ENCODE data around the gene OPRL1. TPM values are rescaled to one million over a fixed set of nuclear protein-coding genes. Genes with fewer than 3 reads are reported as not detected.

The OPRL1 gene
- total RNA-seq, 1 donor = 0.63 TPM

DNA sequence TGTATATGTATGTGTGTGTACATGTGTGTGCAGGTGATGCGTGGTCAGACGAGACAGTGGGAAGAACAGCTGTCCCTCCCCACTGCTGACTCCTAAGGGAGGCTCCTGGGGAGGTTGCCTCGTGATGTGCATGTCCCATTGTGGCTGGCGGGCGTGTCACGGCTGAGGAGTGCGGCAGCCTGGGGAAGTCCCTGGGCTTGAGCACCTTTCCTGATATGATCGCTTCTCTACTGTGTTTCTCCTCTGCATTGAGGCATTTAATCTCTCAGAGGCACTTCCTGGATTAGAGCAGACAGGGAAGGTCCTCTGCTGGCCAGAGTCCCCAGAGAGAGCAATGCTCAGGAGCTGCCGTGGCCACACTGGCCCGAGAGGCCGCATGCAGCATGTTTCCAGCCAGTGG, 16.0 kb downstream of the OPRL1 start:
- TF ChIP-seq, protein P1, sequence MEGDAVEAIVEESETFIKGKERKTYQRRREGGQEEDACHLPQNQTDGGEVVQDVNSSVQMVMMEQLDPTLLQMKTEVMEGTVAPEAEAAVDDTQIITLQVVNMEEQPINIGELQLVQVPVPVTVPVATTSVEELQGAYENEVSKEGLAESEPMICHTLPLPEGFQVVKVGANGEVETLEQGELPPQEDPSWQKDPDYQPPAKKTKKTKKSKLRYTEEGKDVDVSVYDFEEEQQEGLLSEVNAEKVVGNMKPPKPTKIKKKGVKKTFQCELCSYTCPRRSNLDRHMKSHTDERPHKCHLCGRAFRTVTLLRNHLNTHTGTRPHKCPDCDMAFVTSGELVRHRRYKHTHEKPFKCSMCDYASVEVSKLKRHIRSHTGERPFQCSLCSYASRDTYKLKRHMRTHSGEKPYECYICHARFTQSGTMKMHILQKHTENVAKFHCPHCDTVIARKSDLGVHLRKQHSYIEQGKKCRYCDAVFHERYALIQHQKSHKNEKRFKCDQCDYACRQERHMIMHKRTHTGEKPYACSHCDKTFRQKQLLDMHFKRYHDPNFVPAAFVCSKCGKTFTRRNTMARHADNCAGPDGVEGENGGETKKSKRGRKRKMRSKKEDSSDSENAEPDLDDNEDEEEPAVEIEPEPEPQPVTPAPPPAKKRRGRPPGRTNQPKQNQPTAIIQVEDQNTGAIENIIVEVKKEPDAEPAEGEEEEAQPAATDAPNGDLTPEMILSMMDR (IDR thresholded peaks at IDR 0.05; ENCODE audit: insufficient read depth, low read length) = no peak
- no peak overlapping the region for H3K4me3 ChIP-seq (ENCODE audit: low read depth, low read length)
- no peak for DNase-seq (ENCODE audit: low read depth)

DNA sequence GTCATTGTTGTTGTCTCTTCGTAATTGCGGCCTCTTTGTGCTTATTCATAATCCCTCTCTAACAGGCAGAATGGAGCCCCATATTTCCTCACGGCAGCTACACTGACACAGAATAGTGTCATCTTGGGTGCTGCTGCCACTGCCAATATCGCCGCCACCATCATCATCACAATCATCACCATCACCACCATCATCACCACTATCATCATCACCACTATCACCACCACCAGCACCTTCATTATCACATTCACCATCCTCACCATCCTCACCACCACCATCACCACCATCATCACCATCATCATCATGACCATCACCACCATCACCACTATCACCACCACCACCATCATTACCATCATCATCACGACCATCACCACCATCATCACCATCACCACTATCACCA, 16.7 kb downstream of the OPRL1 start:
- no peak overlapping the region for H3K4me3 ChIP-seq (ENCODE audit: low read depth, low read length)
- TF ChIP-seq, protein P1 (IDR thresholded peaks at IDR 0.05; ENCODE audit: insufficient read depth, low read length) = no peak
- DNase-seq (ENCODE audit: low read depth) = no peak

DNA sequence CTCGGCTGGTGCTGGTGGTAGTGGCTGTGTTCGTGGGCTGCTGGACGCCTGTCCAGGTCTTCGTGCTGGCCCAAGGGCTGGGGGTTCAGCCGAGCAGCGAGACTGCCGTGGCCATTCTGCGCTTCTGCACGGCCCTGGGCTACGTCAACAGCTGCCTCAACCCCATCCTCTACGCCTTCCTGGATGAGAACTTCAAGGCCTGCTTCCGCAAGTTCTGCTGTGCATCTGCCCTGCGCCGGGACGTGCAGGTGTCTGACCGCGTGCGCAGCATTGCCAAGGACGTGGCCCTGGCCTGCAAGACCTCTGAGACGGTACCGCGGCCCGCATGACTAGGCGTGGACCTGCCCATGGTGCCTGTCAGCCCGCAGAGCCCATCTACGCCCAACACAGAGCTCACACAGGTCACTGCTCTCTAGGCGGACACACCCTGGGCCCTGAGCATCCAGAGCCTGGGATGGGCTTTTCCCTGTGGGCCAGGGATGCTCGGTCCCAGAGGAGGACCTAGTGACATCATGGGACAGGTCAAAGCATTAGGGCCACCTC, 18.7 kb downstream of the OPRL1 start:
- TF ChIP-seq, protein P1 (IDR thresholded peaks at IDR 0.05; ENCODE audit: insufficient read depth, low read length) = no peak
- no peak overlapping the region for H3K4me3 ChIP-seq (ENCODE audit: low read depth, low read length)
- no peak for DNase-seq (ENCODE audit: low read depth)

DNA sequence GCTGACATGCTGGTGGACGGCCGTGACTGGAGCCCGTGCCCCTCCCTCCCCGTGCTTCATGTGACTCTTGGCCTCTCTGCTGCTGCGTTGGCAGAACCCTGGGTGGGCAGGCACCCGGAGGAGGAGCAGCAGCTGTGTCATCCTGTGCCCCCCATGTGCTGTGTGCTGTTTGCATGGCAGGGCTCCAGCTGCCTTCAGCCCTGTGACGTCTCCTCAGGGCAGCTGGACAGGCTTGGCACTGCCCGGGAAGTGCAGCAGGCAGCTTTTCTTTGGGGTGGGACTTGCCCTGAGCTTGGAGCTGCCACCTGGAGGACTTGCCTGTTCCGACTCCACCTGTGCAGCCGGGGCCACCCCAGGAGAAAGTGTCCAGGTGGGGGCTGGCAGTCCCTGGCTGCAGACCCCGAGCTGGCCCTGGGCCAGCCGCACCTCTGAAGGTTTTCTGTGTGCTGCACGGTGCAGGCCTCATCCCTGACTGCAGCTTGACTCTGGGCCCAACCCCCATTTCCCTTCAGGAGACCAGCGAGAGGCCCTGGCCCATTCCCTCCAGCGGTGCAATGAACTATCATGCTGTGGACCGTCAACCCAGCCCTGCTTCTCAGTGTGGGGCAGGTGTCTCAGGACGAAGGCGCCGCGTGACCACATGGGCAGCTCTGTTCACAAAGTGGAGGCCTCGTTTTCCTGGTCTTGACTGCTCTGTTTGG, 19.4 kb downstream of the OPRL1 start:
- H3K4me3 ChIP-seq (ENCODE audit: low read depth, low read length) = no peak overlapping the region
- no peak for DNase-seq (ENCODE audit: low read depth)
- TF ChIP-seq, protein P1 (IDR thresholded peaks at IDR 0.05; ENCODE audit: insufficient read depth, low read length) = no peak

DNA sequence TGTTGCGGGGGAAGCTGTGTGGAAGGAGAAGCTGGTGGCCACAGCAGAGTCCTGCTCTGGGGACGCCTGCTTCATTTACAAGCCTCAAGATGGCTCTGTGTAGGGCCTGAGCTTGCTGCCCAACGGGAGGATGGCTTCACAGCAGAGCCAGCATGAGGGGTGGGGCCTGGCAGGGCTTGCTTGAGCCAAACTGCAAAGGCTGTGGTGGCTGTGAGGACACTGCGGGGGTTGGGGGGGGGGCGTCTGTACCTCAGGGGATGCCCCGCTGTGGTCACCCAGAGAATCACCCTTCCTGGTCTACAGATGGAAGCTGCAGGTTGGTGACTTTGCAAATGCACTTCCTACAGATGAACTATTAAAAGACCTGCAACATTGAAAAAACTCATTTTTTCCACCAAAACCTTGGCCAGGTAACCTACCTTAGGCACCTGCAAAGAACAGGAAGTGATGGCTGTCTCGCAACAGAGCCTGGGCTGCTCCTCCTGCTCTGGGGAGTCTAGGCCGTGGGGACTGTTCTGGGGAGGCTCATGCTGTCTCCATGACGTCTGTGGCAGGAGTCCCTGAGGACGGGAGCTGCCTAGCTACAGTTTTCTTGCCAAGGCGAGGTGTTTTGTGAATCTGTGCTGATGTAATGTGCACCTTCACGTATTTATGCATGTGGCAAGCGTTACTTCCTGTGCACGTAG, 20.1 kb downstream of the OPRL1 start:
- TF ChIP-seq, protein P1 (IDR thresholded peaks at IDR 0.05; ENCODE audit: insufficient read depth, low read length) = no peak
- H3K4me3 ChIP-seq (ENCODE audit: low read depth, low read length) = no peak overlapping the region
- DNase-seq (ENCODE audit: low read depth) = no peak

DNA sequence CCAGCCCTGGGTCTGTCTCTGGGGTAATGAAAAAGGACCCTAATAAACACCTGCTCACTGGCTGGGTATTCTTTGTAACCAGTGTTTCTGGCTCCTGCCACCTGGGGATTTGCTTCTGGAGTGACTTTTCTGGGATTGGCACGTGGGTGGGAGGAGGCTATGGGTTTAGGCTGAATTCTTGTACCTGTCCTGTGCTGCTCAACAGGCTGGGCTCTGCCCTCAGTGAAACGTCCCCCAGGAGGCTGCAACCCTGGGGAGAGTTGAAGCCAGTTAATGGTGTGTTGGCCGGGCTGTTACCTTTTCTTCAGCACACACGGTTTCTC, 20.6 kb downstream of the OPRL1 start:
- TF ChIP-seq, protein P1 (IDR thresholded peaks at IDR 0.05; ENCODE audit: insufficient read depth, low read length) = no peak
- no peak for DNase-seq (ENCODE audit: low read depth)

More for the DNA sequence above, 20.6 kb downstream of the OPRL1 start:
- no peak overlapping the region for H3K4me3 ChIP-seq (ENCODE audit: low read depth, low read length)
